ENCODE measurements around the gene DLST.

DLST gene

DNA sequence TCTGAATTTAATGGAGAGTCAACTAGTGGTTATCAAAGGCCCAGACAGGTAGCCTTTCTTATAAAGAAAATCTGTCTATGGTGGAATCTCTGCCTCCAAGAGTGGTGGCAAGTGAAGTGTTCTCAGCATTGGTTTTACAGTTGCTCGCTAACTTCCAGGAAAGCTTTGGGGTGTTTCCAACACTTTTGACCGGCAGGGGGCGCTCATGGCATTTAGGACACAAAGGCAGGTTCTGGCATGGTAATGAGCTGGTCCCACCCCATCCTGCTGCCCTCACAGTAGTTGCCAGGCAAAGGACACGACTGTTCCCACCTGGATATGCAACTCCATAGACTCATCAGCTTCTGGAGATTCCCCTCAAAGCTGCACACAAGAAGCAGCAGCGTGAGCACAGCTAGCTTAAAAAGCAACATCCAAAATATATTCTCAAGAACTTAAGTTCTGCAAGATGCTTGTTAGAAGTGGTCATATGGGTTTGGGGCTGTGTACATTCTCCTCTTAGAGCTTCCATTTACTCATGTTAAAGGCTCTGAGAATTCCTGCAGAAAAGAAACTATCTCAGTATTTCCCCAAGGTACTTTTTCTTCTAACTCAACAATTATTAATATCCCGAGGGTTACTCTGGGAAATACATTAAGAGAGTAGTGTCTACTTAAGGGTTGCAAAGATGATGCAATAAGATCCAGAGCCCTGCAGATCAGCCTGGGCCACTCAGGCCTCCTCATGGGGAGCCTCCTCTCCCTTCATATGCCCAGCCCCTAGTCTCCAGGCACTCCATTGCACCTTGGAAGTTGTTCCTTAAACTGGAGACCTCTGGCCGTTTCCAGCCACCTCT lies 20.6 kb upstream of the DLST start:
- peak; percentile 68 for DNase-seq (ENCODE audit: low spot score)

DNA sequence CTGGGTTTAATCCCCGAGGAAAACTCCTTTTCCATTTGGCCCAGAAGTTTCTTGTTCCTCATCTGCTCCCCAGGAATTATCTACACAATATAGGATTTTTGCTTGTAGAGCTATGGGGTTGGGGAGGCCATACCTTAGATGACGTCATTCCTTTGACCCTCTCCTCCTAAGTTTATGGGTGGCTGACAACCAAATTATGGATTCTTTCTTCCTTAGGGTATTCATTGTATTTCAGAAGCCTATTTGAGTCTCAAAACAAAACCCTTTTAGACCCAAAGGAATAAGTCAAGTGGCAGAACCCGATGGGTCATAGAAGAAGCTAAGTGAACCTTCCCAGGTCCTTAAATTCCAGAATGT lies 20.0 kb upstream of the DLST start:
- no peak for DNase-seq (ENCODE audit: low spot score)

- no peak for DNase-seq (ENCODE audit: low spot score)
Observed at GRCh38 chr14:74863274-74863673, 18.4 kb upstream of the DLST start.

GRCh38 chr14:74864198-74864597 lies 17.5 kb upstream of the DLST start:
- no peak for DNase-seq (ENCODE audit: low spot score)

GRCh38 chr14:74865156-74865555 lies 16.6 kb upstream of the DLST start:
- no peak for DNase-seq (ENCODE audit: low spot score)

DNA sequence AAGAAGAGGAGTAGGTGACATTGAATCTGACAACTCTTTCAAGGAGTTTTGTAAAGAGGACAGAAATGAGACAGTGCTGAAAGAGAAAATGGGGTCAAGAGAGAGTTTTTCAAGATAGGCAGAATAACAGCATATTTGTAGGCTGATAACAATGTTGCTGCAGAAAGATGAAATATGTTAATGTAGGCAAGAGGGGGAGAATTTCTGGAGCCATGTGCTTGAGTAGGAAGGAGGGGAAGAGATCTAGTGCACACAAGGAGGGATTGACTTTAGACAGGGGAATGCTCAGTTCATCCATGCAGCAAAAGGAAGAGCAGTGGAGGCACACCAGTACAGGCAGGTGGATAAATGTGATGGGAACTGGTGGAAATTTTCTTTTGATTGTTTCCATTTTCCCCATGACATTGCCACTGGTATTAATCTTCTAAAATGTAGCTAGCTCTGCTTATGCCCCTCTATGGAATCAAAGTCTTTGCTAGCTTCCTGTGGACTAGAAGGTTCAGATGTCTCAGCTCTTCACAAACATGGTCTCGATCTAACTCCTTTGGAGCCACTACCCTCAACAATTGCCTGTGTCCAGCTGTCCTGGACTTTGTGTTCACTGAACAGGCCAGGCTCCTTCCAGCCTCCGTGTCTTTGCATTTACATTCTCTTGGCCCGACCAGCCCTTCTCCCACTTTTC lies 14.9 kb upstream of the DLST start:
- DNase-seq (ENCODE audit: low spot score) = no peak

DNA sequence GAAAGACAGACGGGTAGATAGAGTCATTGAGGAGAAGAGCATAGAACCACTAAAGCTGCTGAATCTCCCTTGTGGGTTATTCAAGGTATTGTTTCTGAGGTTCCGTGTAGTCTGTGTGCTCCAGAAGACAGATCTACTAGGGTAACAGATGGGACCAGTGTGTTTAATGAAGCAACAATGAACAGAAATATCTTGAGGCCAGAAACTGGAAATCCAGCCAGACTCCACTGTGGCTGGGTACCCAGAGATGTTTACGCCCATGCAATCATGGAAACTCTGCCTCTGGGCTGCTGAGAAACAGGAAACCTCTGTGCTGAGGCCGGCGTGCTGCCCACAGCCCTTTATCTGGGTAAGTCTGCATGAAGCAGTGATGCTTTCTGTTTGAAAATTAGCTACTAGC lies 14.0 kb upstream of the DLST start:
- DNase-seq (ENCODE audit: low spot score) = no peak

DNA sequence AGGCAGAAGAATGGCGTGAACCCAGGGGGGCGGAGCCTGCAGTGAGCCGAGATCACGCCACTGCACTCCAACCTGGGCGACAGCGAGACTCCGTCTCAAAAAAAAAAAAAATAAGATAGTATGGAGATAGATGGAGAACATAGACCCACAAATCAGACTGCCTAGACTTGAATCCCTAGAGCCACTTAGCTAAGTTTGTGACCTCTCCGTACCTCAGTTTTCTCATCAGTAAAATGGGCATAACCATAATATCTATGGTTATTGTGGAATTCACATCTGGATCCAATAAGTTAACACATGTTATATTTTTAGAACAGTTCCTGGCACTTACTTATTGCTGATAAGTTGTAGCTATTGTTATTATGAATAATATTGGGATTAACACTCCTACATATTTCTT lies 13.0 kb upstream of the DLST start:
- DNase-seq (ENCODE audit: low spot score) = no peak

- no peak for DNase-seq (ENCODE audit: low spot score)
Observed at GRCh38 chr14:74871819-74872218, 9.9 kb upstream of the DLST start.

DNA sequence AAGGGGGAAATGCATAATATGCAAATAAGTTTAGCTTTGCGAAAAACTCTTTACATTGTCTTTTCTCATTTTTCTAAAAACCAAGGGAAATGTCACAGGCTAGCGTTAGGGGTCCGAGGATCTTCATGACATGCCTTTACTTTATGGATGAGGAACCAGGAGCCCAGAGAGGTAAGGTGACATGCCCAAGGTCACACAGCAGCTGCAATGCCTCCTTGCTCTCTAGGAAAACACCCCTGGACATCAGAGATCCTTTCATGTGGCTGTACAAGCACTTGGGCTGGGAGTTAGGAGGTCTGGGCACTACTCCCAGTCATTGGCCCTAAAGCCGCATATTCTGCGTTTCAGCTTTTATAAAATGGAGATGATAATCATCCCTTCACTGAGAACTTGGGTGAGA lies 6.5 kb upstream of the DLST start:
- no peak for DNase-seq (ENCODE audit: low spot score)

- DNase-seq (ENCODE audit: low spot score) = peak; percentile 46
Observed at GRCh38 chr14:74875941-74876913, 5.5 kb upstream of the DLST start, which contains the start of gene PROX2. Gene PROX2, minus strand, starts transcription at chr14:74876145. Its CDS starts 12,311 bp downstream, at chr14:74863834.

DNA sequence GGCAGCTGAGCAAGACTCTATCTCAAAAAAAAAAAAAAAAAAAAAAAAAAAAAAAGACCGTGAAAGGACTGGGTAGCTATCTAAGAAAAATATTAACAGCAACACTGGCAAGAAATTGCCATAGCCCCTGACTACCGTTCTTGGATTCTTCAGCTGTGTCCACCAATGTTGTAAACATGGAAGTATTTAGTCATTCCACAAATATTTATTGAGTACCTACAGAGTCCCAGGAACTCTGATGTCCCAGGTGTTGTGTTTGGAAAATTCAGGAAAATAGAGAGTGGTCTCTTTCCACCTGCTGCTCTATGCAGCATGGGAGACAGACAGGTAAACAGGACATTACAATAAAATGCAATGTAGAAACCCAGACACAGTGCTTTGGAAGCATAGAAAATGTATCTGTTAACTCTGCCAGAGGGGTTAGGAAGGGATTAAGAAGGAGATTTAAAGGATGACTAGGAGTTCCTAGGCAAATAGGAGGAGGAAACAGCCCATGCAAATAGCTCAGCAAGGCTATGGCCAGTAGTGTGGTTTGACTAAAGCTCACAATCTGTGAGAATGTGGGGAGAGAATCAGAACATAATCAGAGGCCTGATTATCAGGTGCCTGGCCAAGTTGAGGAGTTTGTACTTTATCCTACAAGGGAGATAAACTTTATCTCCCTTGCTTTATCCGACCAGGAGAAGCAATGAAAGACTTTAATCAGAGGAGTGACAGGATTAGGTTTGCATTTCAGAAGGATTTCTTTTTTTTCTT lies 2.1 kb upstream of the DLST start:
- DNase-seq (ENCODE audit: low spot score) = no peak

DNA sequence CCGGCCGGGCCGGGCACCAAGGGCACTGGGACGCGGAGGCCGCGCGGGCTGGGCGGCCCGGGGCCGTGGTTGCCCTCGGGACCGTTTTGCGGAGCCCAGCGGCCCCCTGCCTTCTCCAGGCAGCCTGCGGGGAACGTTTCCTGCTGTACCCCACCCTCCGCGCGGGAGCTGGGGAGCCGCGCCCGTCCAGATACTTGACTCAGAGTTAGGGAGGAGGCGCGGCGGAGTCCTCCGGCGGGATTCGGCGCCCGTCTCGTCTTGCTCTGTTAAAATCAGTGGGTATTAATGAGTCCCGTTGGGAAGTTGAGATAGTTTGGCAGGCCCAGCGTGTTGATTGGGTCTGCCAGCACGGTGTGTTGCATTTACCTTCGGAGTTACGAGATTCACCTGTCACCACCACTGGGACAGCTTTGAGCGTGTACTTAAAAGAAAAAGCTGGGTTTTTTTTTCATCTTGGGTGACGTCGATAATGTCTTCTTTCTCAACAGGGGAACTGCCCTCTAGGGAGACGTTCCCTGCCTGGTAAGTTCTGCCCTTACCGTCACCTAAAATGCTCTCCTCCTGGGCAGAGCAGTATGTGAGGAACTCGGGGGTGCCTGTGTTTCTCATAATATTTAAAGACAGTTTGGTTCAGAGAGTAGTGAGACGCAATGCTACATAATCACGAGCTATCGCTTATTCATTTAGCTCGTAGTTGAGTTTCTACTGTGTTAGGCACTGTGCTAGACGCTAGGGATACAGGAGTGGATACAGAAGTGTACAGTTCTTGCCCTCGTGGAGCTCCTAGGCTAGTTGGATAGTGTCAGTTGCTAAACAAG lies 596 bp downstream of the DLST start:
- DNase-seq (ENCODE audit: low spot score) = peak; percentile 55

- peak; percentile 86 for DNase-seq (ENCODE audit: low spot score)
Observed at GRCh38 chr14:74886001-74886400, 4.3 kb downstream of the DLST start.

- DNase-seq (ENCODE audit: low spot score) = no peak
Observed at GRCh38 chr14:74888164-74889158, 6.7 kb downstream of the DLST start.

DNA sequence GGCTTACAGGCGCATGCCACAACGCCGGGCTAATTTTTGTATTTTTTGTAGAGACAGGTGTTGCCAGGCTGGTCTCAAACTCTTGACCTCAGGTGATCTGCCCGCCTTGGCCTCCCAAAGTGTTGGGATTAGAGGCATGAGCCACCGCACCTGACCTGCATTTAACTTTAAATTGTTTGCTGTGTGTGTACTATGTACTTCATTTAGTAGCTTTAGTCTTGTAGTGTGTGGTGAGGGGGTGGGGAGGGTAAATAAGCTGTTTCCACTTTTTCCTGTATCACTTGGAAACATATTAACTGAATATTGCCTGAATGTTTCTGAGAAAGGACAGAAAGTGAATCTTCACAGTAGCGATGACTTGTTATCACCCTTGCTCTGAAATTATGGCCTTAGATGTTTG lies 8.5 kb downstream of the DLST start:
- DNase-seq (ENCODE audit: low spot score) = no peak

DNA sequence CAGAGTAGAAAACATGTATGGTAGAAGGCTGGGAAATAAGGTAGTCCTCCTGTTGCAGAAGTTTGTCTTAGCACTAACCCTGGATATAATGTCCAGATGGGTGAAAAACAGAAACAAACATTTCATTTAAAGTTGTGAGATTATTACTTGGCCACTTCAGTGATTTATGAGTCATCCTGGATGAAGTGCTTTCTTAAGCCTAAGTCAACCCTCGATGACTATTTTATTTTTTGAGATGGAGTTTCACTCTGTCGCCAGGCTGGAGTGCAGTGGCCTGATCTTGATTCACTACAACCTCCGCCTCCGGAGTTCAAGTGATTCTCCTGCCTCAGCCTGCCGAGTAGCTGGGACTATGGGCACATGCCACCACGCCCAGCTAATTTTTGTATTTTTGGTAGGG lies 10.2 kb downstream of the DLST start:
- no peak for DNase-seq (ENCODE audit: low spot score)

- no peak for DNase-seq (ENCODE audit: low spot score)
Observed at GRCh38 chr14:74892745-74893144, 11.0 kb downstream of the DLST start.

DNA sequence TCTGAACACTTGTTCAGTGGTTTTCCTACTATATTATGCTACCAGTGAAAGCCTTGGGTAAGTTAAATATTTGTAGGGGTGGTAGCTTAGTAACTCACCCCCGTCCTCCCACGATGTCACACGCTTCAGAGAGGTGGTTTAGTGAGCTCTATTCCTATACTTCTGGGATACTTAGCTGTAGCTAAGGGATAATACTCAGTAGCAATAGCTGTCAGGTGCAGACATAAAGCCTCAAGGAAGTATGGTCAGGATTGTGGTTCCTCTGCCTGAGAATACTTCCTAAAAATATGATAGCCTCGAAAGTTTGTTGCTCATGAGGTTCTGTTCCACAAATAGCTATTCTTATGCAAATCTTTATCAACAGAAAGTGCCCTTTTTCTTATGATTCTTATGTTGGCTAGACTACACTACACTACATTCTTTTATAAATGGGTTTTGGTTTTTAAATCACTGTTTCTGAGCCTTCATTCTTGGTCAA lies 11.9 kb downstream of the DLST start:
- no peak for DNase-seq (ENCODE audit: low spot score)

All from hepatic stellate cell (primary cell).